Measurements from ENCODE around the gene WIPF1.

WIPF1 gene

DNA sequence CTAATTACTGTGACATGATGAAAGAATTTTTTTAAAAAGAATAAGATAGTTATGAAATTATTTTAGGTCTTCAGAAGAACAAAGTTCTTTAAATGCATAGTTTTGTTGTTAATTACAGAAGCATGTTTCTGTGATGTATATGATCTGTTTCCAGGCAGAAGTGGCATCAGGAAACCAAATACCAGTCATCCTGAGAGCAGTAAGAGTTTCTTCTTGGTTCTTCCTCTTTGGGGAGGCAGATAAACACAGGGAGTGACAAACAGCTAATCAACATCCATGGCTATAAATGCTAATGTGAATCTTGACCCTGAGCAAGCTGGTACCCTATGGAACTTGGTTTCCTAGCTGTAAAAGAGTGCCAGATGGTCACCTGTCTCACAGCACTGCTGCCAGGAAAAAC lies 29.2 kb downstream of the WIPF1 start:
- Histone ChIP-seq H3K4me3 (ENCODE audit: low read length) (no peak overlapping the region), H3K27me3 (replicated peaks; ENCODE audit: control insufficient read depth, insufficient read depth, low read length) (no peaks in the 10 kb centered on the region), H3K9ac (ENCODE audit: low read length) (no peak overlapping the region), H3K9me3 (ENCODE audit: control insufficient read depth, low read length) (no peaks in the 10 kb centered on the region), H3K36me3 (ENCODE audit: control insufficient read depth, insufficient read depth, low read length, severe bottlenecking) (peaks cover 43% of the 10 kb centered on the region), H3K4me1 (ENCODE audit: control insufficient read depth, insufficient read depth, low read length) (no peaks in the 10 kb centered on the region)
- no peak for DNase-seq (ENCODE audit: low read depth)

DNA sequence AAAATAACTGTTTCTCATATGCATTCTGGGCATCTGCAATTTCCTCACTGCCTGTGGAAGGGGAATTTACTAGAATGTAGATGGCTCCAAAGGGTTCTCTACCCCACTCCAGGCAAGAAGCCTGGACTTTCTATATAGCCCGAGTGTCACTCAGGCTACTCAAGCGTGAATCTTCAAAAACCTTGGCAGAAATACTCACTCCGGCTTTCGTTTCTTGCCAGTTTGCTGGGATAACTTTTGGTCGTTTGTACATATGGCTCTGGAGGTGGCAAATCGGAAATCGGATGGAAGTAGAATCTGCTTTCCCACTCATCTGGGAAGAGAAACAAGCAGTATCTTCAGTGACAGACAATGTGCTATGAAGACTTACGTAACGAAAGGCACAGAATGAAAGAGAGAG lies 30.7 kb downstream of the WIPF1 start:
- Histone ChIP-seq H3K4me1 (ENCODE audit: control insufficient read depth, insufficient read depth, low read length) (no peaks in the 10 kb centered on the region), H3K9me3 (ENCODE audit: control insufficient read depth, low read length) (no peaks in the 10 kb centered on the region), H3K4me3 (ENCODE audit: low read length) (no peak overlapping the region), H3K36me3 (ENCODE audit: control insufficient read depth, insufficient read depth, low read length, severe bottlenecking) (peaks cover 53% of the 10 kb centered on the region), H3K9ac (ENCODE audit: low read length) (no peak overlapping the region), H3K27me3 (replicated peaks; ENCODE audit: control insufficient read depth, insufficient read depth, low read length) (no peaks in the 10 kb centered on the region)
- no peak for DNase-seq (ENCODE audit: low read depth)

DNA sequence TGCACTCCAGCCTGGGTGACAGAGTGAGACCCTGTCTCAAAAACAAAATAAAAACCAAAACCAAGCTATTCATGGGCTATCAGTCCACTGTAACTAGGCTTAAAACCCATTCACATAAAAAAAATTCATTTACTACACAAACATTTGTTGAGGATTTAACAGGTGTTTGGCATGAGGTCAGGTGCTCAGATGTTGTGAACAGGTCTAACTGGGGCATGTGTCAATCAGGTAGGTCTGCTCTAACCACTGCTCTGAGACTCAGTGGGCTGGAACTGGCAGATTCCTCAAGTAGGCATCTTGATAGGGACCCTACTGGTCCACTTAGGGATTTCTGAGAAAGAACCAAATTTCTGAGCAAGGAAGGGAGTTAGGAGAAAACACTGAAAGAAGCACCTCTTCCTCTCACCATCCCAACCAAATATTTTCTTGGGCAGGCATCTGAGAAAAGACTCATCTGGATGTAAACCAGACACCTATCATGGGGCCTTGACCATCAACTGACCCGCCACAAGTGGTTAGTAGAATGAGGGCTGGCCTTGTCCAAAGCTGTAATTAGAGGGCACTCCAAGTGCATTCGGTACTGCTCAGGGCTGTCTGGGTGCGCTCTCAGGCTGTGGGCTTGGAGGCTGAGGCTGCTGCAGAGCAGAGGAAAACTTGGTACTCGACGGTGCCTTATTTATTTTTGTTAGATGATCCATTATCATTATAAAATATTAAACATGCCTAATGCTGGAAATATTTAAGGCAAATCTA lies 33.9 kb downstream of the WIPF1 start:
- H3K36me3 ChIP-seq (ENCODE audit: control insufficient read depth, insufficient read depth, low read length, severe bottlenecking): peaks cover 37% of the 10 kb centered on the region
- no peaks in the 10 kb centered on the region for H3K27me3 ChIP-seq (replicated peaks; ENCODE audit: control insufficient read depth, insufficient read depth, low read length)
- no peaks in the 10 kb centered on the region for H3K9me3 ChIP-seq (ENCODE audit: control insufficient read depth, low read length)
- no peak overlapping the region for H3K4me3 ChIP-seq (ENCODE audit: low read length)
- no peak for DNase-seq (ENCODE audit: low read depth)
- peaks cover 10% of the 10 kb centered on the region for H3K4me1 ChIP-seq (ENCODE audit: control insufficient read depth, insufficient read depth, low read length)
- no peak overlapping the region for H3K9ac ChIP-seq (ENCODE audit: low read length)

DNA sequence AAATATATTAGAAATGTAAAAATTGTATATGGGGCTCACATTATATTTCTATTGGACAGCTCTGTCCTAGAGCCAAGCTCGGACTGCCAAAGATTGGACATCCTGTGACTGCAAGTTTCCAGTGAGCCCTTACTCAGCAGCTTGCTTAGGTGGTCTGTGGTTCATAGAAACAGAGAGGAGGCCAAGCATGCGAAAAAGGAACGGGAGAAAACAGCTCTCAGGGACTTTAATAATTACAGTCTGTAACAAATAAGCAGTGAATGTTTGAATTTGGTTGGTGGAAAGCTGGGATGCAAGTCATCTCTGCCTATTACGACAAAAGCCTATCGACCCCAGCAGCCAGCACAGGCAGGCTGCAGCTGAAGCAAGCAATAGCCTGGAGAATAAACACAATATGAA lies 35.6 kb downstream of the WIPF1 start:
- Histone ChIP-seq H3K36me3 (ENCODE audit: control insufficient read depth, insufficient read depth, low read length, severe bottlenecking) (peaks cover 30% of the 10 kb centered on the region), H3K4me3 (ENCODE audit: low read length) (no peak overlapping the region), H3K4me1 (ENCODE audit: control insufficient read depth, insufficient read depth, low read length) (peaks cover 10% of the 10 kb centered on the region), H3K27me3 (replicated peaks; ENCODE audit: control insufficient read depth, insufficient read depth, low read length) (no peaks in the 10 kb centered on the region), H3K9me3 (ENCODE audit: control insufficient read depth, low read length) (no peaks in the 10 kb centered on the region), H3K9ac (ENCODE audit: low read length) (no peak overlapping the region)
- no peak for DNase-seq (ENCODE audit: low read depth)

DNA sequence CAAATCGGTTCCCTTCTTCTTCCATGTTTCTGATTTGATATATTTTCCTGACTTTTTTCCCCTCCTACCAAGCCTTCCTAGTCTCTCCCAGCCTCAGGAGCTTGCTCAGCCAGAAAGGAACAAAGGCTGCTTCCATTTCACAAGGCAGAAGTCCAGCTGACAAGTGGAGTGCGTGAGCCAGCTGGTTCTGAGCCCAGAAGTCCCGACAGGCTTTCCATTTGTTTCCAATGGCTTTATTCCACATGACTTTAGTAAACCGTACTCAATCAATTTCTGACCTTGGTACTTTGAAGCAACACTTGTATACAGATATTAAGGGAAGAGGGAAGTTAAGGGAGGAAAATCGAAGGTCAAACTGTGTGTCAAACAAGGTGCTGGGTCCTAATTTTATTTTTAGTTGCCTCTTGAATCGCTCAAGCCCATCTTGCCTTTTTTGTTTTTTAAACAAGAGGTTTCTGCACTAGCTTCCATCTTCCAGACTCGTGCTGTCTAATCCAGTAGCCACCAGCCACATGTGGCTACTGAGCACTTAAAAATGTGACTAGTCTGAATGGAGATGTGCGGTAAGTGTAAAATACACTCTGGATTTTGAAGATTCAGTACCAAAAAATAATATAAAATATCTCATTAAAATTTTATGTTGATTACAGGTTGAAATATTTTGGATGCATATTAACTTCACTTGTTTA lies 36.2 kb downstream of the WIPF1 start:
- H3K27me3 ChIP-seq (replicated peaks; ENCODE audit: control insufficient read depth, insufficient read depth, low read length): no peaks in the 10 kb centered on the region
- H3K9ac ChIP-seq (ENCODE audit: low read length): no peak overlapping the region
- H3K4me1 ChIP-seq (ENCODE audit: control insufficient read depth, insufficient read depth, low read length): peaks cover 10% of the 10 kb centered on the region

DNA sequence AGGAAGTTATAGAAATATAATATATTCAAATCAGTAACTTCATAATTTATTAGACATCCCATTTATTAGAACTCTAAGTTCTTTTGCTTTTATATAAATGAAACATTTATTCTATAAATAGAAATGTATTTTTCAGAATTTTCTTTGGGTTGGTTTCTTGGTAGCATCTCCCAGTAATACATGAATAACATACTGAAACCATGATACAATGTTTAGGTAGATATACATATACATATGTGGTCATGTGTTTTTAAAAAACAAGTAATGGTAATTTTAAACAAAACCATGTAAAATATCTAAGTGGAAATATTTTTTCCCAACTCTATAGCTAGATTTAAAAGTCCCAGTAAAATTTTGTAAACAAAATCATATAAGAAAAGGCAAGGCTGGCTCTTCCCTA lies 36.9 kb downstream of the WIPF1 start:
- Histone ChIP-seq H3K9me3 (ENCODE audit: control insufficient read depth, low read length) (no peaks in the 10 kb centered on the region), H3K9ac (ENCODE audit: low read length) (no peak overlapping the region), H3K4me3 (ENCODE audit: low read length) (no peak overlapping the region), H3K36me3 (ENCODE audit: control insufficient read depth, insufficient read depth, low read length, severe bottlenecking) (peaks cover 20% of the 10 kb centered on the region), H3K27me3 (replicated peaks; ENCODE audit: control insufficient read depth, insufficient read depth, low read length) (no peaks in the 10 kb centered on the region), H3K4me1 (ENCODE audit: control insufficient read depth, insufficient read depth, low read length) (peaks cover 10% of the 10 kb centered on the region)
- no peak for DNase-seq (ENCODE audit: low read depth)

More for the DNA sequence above, 36.2 kb downstream of the WIPF1 start:
- H3K9me3 ChIP-seq (ENCODE audit: control insufficient read depth, low read length): no peaks in the 10 kb centered on the region
- DNase-seq (ENCODE audit: low read depth): peak; percentile 83
- H3K36me3 ChIP-seq (ENCODE audit: control insufficient read depth, insufficient read depth, low read length, severe bottlenecking): peaks cover 25% of the 10 kb centered on the region
- H3K4me3 ChIP-seq (ENCODE audit: low read length): no peak overlapping the region

DNA sequence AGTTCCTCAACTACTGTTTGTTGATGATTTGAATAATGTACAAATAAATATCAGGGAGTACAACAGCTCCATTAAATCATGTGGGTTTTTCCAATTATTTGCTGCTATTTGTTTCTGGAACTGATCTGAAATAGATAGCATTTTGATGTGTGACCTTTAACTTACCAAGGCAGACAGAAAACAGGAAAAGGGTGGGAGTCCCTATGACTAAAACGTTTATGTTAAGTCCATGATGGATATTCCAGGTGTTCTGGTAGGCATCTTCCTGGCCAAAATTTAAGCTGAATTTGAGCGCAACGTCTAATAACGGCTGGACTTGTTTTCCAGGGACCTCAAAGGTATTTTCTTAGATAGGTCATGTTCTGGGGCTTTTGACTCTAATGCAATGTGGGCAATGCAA lies 41.6 kb downstream of the WIPF1 start:
- Histone ChIP-seq H3K9ac (ENCODE audit: low read length) (no peak overlapping the region), H3K4me1 (ENCODE audit: control insufficient read depth, insufficient read depth, low read length) (peaks cover 2% of the 10 kb centered on the region), H3K36me3 (ENCODE audit: control insufficient read depth, insufficient read depth, low read length, severe bottlenecking) (peaks cover 5% of the 10 kb centered on the region), H3K9me3 (ENCODE audit: control insufficient read depth, low read length) (peaks cover 6% of the 10 kb centered on the region), H3K4me3 (ENCODE audit: low read length) (no peak overlapping the region), H3K27me3 (replicated peaks; ENCODE audit: control insufficient read depth, insufficient read depth, low read length) (no peaks in the 10 kb centered on the region)
- no peak for DNase-seq (ENCODE audit: low read depth)

DNA sequence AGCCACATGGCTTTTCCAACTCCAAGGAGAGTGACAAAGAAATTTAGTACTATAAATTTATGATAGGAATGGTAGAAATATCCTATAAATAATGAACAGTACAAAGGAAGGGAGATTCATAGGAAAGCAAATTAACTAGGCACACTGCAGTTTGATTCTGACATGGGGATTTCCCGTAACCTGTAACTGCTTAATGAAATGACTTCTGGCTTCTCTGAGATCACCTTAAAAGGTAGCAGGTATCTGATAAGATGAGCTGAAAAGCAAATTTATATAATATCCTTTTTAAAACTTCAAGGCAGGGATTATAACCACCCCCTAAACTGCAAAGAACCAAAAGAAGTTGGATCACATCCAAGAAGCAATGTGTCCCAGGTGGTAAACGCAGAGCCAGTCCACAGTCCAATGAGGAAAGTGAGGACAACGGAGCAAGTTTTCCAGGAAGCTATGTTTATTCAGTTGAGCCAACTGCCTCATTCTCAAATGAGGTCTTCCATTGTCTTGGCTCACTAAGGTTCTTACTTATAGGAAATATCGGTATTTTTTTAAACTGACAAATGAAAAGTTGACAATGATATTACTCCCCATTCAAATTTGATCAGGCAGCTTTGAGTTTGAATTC lies 43.0 kb downstream of the WIPF1 start:
- H3K27me3 ChIP-seq (replicated peaks; ENCODE audit: control insufficient read depth, insufficient read depth, low read length): no peaks in the 10 kb centered on the region
- no peak for DNase-seq (ENCODE audit: low read depth)
- no peak overlapping the region for H3K9ac ChIP-seq (ENCODE audit: low read length)
- no peaks in the 10 kb centered on the region for H3K4me1 ChIP-seq (ENCODE audit: control insufficient read depth, insufficient read depth, low read length)
- H3K4me3 ChIP-seq (ENCODE audit: low read length): no peak overlapping the region
- peaks cover 6% of the 10 kb centered on the region for H3K9me3 ChIP-seq (ENCODE audit: control insufficient read depth, low read length)
- peaks cover 5% of the 10 kb centered on the region for H3K36me3 ChIP-seq (ENCODE audit: control insufficient read depth, insufficient read depth, low read length, severe bottlenecking)

DNA sequence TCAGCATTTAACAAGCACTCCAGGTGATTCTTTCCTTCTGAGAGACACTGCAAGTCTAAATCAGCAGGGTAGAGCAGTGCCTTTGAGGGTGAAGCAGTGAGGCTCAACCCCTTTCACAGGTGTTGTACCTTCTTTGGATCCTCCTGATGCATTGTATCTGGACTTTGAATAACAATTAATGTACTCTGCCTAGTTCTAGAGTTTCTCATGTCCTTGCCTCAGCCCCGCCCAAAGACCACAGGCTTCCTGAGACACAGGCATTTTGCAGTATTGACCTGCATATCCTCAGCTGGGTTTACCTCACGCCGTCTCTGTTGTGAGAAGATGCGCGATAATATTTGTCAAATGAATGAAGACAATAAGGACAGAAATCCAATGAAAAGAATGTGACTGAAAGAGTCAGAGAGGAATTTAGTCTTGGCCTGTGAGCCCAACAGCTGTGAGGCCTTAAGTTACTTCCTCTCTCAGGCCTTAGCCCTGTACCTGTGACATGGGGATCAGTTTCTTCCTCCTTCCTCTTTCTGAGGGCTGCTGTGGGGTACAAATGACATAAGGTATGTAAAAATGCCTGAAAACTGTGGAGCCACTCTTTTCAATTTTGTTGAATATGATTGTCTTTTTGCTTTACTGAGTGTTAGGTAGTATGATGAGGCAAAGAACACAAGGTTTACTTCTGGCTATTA lies 43.7 kb downstream of the WIPF1 start:
- Histone ChIP-seq H3K9me3 (ENCODE audit: control insufficient read depth, low read length) (peaks cover 6% of the 10 kb centered on the region), H3K4me3 (ENCODE audit: low read length) (no peak overlapping the region), H3K36me3 (ENCODE audit: control insufficient read depth, insufficient read depth, low read length, severe bottlenecking) (peaks cover 5% of the 10 kb centered on the region), H3K27me3 (replicated peaks; ENCODE audit: control insufficient read depth, insufficient read depth, low read length) (no peaks in the 10 kb centered on the region), H3K4me1 (ENCODE audit: control insufficient read depth, insufficient read depth, low read length) (no peaks in the 10 kb centered on the region), H3K9ac (ENCODE audit: low read length) (no peak overlapping the region)
- no peak for DNase-seq (ENCODE audit: low read depth)

DNA sequence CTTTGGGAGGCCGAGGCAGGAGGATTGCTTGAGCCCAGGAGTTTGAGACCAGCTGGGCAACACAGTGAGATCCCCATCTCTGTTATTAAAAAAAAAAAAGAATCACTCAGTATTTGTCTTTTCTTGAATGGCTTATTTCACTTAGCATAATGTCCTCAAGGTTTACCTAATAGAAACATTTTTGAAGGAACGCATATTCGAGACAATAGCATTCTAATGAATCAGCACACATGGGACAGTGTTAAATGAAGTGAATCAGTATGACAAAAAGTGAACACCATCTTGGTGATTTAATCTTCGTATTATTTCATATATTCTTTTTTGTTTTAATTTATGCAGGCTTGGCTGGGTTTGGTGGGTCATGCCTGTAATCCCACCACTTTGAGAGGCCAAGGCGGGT lies 44.7 kb downstream of the WIPF1 start:
- H3K4me3 ChIP-seq (ENCODE audit: low read length): no peak overlapping the region
- no peak for DNase-seq (ENCODE audit: low read depth)
- H3K9me3 ChIP-seq (ENCODE audit: control insufficient read depth, low read length): peaks cover 6% of the 10 kb centered on the region
- no peak overlapping the region for H3K9ac ChIP-seq (ENCODE audit: low read length)
- H3K27me3 ChIP-seq (replicated peaks; ENCODE audit: control insufficient read depth, insufficient read depth, low read length): no peaks in the 10 kb centered on the region
- no peaks in the 10 kb centered on the region for H3K36me3 ChIP-seq (ENCODE audit: control insufficient read depth, insufficient read depth, low read length, severe bottlenecking)
- H3K4me1 ChIP-seq (ENCODE audit: control insufficient read depth, insufficient read depth, low read length): no peaks in the 10 kb centered on the region

DNA sequence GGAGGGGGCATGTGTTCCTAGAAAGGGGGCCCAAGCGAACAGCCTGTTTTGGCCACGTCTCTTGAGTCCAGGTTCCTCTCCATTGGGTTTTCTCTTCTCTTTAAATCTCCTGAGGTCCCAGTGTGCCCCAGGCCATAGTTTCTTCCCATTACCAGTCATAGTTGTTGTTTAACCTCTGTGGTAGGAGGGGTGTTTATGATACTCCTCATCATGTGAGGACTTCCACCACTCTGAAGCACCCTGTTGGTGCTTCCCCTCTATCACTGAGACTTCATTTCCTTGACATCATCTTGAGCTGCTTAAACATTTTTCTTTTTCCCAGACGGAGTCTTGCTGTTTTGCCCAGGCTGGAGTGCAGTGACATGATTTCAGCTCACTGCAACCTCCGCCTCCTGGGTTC lies 45.9 kb downstream of the WIPF1 start:
- no peak for DNase-seq (ENCODE audit: low read depth)
- Histone ChIP-seq H3K9ac (ENCODE audit: low read length) (no peak overlapping the region), H3K36me3 (ENCODE audit: control insufficient read depth, insufficient read depth, low read length, severe bottlenecking) (no peaks in the 10 kb centered on the region), H3K27me3 (replicated peaks; ENCODE audit: control insufficient read depth, insufficient read depth, low read length) (peaks cover 4% of the 10 kb centered on the region), H3K4me3 (ENCODE audit: low read length) (no peak overlapping the region), H3K9me3 (ENCODE audit: control insufficient read depth, low read length) (peaks cover 6% of the 10 kb centered on the region), H3K4me1 (ENCODE audit: control insufficient read depth, insufficient read depth, low read length) (no peaks in the 10 kb centered on the region)

Measured in adipocyte (in vitro differentiated cells).